MCF 10A (cell line): ENCODE measurements around the gene PRR12. TPM values are rescaled to one million over a fixed set of nuclear protein-coding genes. Genes with fewer than 3 reads are reported as not detected.

Source experiments
- BruUV-seq: library from RNA; stranded (reverse); fragments of 400-500 nt; replicated peaks from 2 replicates; lab custom pipeline; 2021; lab: Mats Ljungman, UMichigan
- CTCF ChIA-PET: fragments of 300-600 bp; sonication (Branson Sonifier 250); formaldehyde crosslinking; extraction: SDS; loops from one replicate; lab custom pipeline; 2021; ENCODE audit warnings: antibody characterized with exemption, inconsistent platforms; lab: Yijun Ruan, JAX
- POLR2A ChIA-PET: fragments of 300-600, 350-650 bp; sonication (Branson Sonifier 250); formaldehyde crosslinking; extraction: SDS; loops from one replicate; lab custom pipeline; 2020; ENCODE audit warnings: antibody characterized with exemption, inconsistent platforms; lab: Yijun Ruan, JAX
- DNase-seq: peaks from one replicate; pipeline ENCODE4 v3.0.0-alpha.2; 2018; ENCODE audit not compliant: unreplicated experiment
- H3K27ac Mint-ChIP-seq: one replicate; pipeline ENCODE4 v1.8.0; 2022; ENCODE audit warnings: mild to moderate bottlenecking, low read depth, mixed read lengths; ENCODE audit not compliant: unreplicated experiment
- H3K27me3 Mint-ChIP-seq: one replicate; pipeline ENCODE4 v1.8.0; 2022; ENCODE audit warnings: mixed read lengths; ENCODE audit not compliant: insufficient read depth, unreplicated experiment
- H3K36me3 Mint-ChIP-seq: one replicate; pipeline ENCODE4 v1.8.0; 2022; ENCODE audit warnings: mild to moderate bottlenecking, moderate library complexity, mixed read lengths; ENCODE audit not compliant: insufficient read depth, unreplicated experiment
- H3K4me1 Mint-ChIP-seq: one replicate; pipeline ENCODE4 v1.8.0; 2022; ENCODE audit warnings: mixed read lengths; ENCODE audit not compliant: insufficient read depth, unreplicated experiment
- H3K4me3 Mint-ChIP-seq: one replicate; pipeline ENCODE4 v1.8.0; 2022; ENCODE audit warnings: mild to moderate bottlenecking, moderate library complexity, mixed read lengths; ENCODE audit not compliant: unreplicated experiment
- H3K9me3 Mint-ChIP-seq: one replicate; pipeline ENCODE4 v1.8.0; 2022; ENCODE audit warnings: mixed read lengths; ENCODE audit not compliant: unreplicated experiment
- CTCF ChIP-seq: fragments of 200-600 bp; IDR thresholded peaks from one replicate; pipeline ENCODE4 v1.8.0; 2022; ENCODE audit warnings: antibody characterized with exemption, mild to moderate bottlenecking; ENCODE audit not compliant: unreplicated experiment
- intact Hi-C: fragments of 100-400 bp; cut with micrococcal nuclease; formaldehyde crosslinking; loops from 2 replicates; pipeline ENCODE4 v1.14.1; 2022
- total RNA-seq: library from RNA; stranded (reverse); gene quantifications from 2 replicates; pipeline ENCODE4 v1.2.3, GENCODE V29; 2022

Gene PRR12
- total RNA-seq, 1 experiment from 2014 or later, result 19.0 TPM

- ChIA-PET CTCF (interaction anchor here (0.6 kb wide), 1 partner anchor 50 kb away, joined by 3 read pairs; no protein-coding TSS in a partner anchor), POLR2A (no interaction called here)
- TF ChIP-seq CTCF, result no peak
- no peak for DNase-seq
- Mint-ChIP-seq H3K4me3 (no peak overlapping the region), H3K27ac (peak overlapping the region; percentile 16), H3K9me3 (no peaks in the 10 kb centered on the region), H3K27me3 (no peaks in the 10 kb centered on the region), H3K36me3 (peaks cover 10% of the 10 kb centered on the region), H3K4me1 (peaks cover 20% of the 10 kb centered on the region)
- intact Hi-C loops, result no loop called here
- BruUV-seq, result no TSS peak
Measured at GRCh38 chr19:49567861-49568441, 23.0 kb upstream of the PRR12 start.

GRCh38 chr19:49570138-49570856, 20.7 kb upstream of the PRR12 start:
- peak; percentile 97 for TF ChIP-seq CTCF
- intact Hi-C loops, result loop anchor here (1.0 kb wide), 2 partner anchors 23 to 67 kb away; no protein-coding TSS in a partner anchor
- ChIA-PET POLR2A (interaction anchor here (0.8 to 4.4 kb wide), 10 partner anchors 10 to 293 kb away, joined by 3 to 35 read pairs (median 4); partner anchors contain the start of genes NOSIP, PIH1D1, PRMT1 and PRRG2), CTCF (interaction anchor here (0.6 to 5.3 kb wide), 33 partner anchors 10 to 1053 kb away, joined by 3 to 89 read pairs (median 5); partner anchors contain the start of genes FLT3LG, NOSIP, PRR12 and PRRG2)
- H3K27ac Mint-ChIP-seq, result no peak overlapping the region
- no peaks in the 10 kb centered on the region for H3K27me3 Mint-ChIP-seq
- peak; percentile 91 for DNase-seq
- H3K36me3 Mint-ChIP-seq, result peaks cover 30% of the 10 kb centered on the region
- H3K4me1 Mint-ChIP-seq, result peaks cover 16% of the 10 kb centered on the region
- BruUV-seq, result no TSS peak
- no peak overlapping the region for H3K4me3 Mint-ChIP-seq
- no peaks in the 10 kb centered on the region for H3K9me3 Mint-ChIP-seq

- CTCF ChIA-PET, result interaction anchor here (0.6 to 5.3 kb wide), 26 partner anchors 9 to 1053 kb away, joined by 3 to 89 read pairs (median 6); partner anchors contain the start of genes FLT3LG, NOSIP, PRR12 and PRRG2
- no peak for DNase-seq
- H3K4me3 Mint-ChIP-seq, result no peak overlapping the region
- no peaks in the 10 kb centered on the region for H3K9me3 Mint-ChIP-seq
- no TSS peak for BruUV-seq
- H3K27me3 Mint-ChIP-seq, result no peaks in the 10 kb centered on the region
- POLR2A ChIA-PET, result interaction anchor here (0.9 to 4.4 kb wide), 4 partner anchors 9 to 83 kb away, joined by 3 to 35 read pairs (median 6); partner anchors contain the start of genes NOSIP, PRRG2, RPL13A and RPS11
- H3K27ac Mint-ChIP-seq, result no peak overlapping the region
- peaks cover 14% of the 10 kb centered on the region for H3K4me1 Mint-ChIP-seq
- TF ChIP-seq CTCF, result no peak
- intact Hi-C loops, result loop anchor here (1.0 kb wide), 2 partner anchors 24 to 68 kb away; no protein-coding TSS in a partner anchor
- peaks cover 33% of the 10 kb centered on the region for H3K36me3 Mint-ChIP-seq
Measured at GRCh38 chr19:49570997-49571676, 19.8 kb upstream of the PRR12 start.
